IPS-20b (cell line): ENCODE results near the gene SCFD2.

ENCODE experiments used
- H3K27ac ChIP-seq: one replicate; pipeline ENCODE4 v1.5.1; 2013; ENCODE audit warnings: low read length
- H3K27me3 ChIP-seq: 2 replicates; pipeline ENCODE4 v1.6.1; 2013; ENCODE audit warnings: mild to moderate bottlenecking, low read length, inconsistent platforms; ENCODE audit not compliant: insufficient read depth
- H3K36me3 ChIP-seq: 2 replicates; pipeline ENCODE4 v1.6.1; 2013; ENCODE audit warnings: low read depth, mild to moderate bottlenecking, inconsistent platforms, low read length, moderate library complexity; ENCODE audit not compliant: insufficient read depth
- H3K4me1 ChIP-seq: 2 replicates; pipeline ENCODE4 v1.6.1; 2013; ENCODE audit warnings: mild to moderate bottlenecking, control low read depth, inconsistent platforms, low read length, moderate library complexity; ENCODE audit not compliant: insufficient read depth
- H3K4me3 ChIP-seq: 2 replicates; pipeline ENCODE4 v1.5.1; 2013; ENCODE audit warnings: mild to moderate bottlenecking, low read length, inconsistent platforms
- H3K9ac ChIP-seq: 2 replicates; pipeline ENCODE4 v1.6.1; 2013; ENCODE audit warnings: low read depth, mild to moderate bottlenecking, inconsistent platforms, low read length, moderate library complexity
- H3K9me3 ChIP-seq: 2 replicates; pipeline ENCODE4 v1.6.1; 2013; ENCODE audit warnings: mild to moderate bottlenecking, low read depth, low read length, inconsistent platforms; ENCODE audit not compliant: insufficient read depth

Gene SCFD2

DNA sequence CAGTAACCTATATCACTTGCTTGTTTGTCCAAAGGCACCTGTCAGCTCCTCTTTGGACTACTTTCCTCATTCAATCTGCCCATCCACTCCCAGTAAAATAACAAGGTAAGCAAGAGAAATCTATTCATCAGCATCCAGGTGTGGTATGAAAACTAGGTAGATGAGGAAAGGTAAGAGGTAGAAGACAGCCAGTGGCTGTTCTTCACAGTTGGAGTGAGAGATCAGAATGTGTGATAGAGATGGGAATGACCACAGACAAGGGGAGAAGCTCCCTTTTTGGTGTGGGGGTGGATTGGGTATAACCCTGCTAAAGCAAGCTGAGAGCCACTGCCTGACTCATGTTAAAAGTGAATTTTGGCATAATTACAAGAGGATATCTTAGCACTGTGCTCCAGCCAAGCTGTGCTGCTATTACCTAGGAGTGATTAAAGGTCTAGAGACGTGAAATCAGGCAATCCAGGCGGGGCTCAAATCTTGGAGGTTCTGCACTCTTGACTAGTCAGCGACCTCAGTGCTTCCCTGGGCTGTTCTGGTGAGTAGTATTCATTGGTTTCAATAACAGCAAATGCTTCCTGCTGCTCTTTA is 531.8 kb downstream of the SCFD2 start:
- peak overlapping the region; percentile 64; the same call in 1 of the 2 replicates for H3K9ac ChIP-seq
- H3K27ac ChIP-seq = peak overlapping the region; percentile 84
- peak overlapping the region; percentile 8; the same call in 1 of the 2 replicates for H3K4me3 ChIP-seq
- no peaks in the 10 kb centered on the region for H3K9me3 ChIP-seq
- no peaks in the 10 kb centered on the region for H3K36me3 ChIP-seq
- peaks cover 33% of the 10 kb centered on the region for H3K4me1 ChIP-seq
- no peaks in the 10 kb centered on the region for H3K27me3 ChIP-seq

DNA sequence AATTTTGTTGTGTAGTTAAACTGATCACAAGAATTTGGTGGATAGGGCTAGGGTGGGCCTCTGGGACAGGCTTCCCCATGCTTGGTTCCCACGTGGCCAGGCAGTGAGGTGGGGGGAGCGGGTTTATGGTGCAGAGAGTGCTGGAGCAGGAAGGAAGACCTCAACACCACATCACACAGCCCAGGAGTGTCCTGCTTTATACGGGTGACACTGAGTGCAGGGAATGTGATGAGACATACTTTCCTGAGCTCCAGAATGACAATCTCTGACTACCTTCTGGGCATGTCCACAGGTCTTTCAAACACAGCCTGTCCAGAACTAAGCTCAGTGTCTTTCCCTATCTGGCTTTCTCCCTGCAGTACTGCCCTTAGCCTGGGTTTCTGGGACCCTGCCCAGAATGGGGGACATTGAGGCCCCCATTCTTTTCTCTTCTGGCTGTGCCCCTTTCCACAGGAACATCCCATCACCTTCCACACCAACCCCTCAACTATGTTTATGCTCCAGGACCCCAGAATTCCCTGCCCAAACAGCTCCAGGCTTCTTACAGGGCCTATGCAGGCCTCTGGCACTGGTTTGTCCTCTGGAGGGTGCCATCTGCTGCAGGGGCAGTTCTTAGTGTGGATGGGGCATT is 540.3 kb downstream of the SCFD2 start:
- H3K27ac ChIP-seq = no peak overlapping the region

DNA sequence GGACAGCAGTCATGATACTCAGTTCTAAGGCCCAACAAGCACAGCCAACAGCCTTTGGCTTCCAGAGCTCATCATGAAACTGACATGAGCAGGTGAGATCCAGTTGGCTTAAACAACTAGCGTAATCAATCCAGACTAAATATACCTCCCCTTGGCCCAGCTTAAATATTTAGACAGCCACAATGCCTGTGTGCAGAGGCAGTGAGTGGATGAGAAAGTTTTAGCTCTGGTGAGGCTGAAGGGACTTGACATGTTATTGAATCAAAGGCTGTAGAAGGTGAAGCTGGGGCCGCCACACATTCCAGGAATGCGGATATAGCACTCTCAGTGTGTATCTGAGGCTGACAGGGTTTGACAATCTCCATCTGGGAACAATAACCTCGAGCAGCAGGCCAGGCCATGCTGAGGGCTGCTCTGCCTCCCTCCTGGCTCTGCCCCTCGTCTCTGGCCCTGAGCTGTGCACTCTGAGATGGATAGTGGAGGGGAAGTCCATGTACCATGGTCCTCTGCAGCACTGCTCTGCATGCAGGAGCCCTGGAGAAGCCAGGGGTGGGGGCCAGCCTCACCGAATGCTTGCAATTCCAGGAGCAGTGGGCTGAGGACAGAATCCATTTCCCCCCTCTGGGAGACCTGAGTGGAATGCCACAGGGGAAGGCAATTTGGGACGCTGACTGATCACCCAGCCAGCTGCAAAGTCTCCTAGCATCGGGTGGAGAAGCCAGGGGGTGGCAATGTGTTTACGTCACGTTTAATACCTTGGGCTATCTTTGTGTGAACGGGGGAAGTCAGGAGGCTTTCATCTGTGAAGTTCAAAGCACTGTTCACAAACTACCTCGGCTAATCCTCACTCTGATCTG is 541.0 kb downstream of the SCFD2 start:
- Histone ChIP-seq H3K4me1 (no peaks in the 10 kb centered on the region), H3K27ac (no peak overlapping the region), H3K27me3 (no peaks in the 10 kb centered on the region), H3K36me3 (no peaks in the 10 kb centered on the region), H3K4me3 (no peak overlapping the region), H3K9ac (no peak overlapping the region), H3K9me3 (no peaks in the 10 kb centered on the region)

More for the DNA sequence above, 540.3 kb downstream of the SCFD2 start:
- no peaks in the 10 kb centered on the region for H3K27me3 ChIP-seq
- H3K4me3 ChIP-seq = no peak overlapping the region
- H3K4me1 ChIP-seq = no peaks in the 10 kb centered on the region
- no peaks in the 10 kb centered on the region for H3K36me3 ChIP-seq
- no peak overlapping the region for H3K9ac ChIP-seq
- H3K9me3 ChIP-seq = no peaks in the 10 kb centered on the region

DNA sequence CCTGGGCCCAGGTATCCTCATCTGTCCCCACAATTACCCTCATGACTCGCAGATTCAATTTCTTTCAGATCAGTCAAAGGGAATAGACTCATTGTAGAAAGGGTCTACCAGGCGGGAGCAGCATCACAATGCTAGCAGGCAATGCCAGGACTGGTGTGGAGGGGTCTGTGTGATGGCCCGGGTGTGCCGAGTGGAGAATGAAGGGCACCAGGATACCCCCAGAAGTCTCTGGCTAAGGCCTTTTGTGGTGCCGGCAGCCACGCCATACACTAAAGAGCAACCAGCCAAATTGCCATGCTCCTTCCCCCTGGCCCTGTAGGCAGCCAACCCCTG is 541.6 kb downstream of the SCFD2 start:
- H3K36me3 ChIP-seq = no peaks in the 10 kb centered on the region
- H3K4me1 ChIP-seq = no peaks in the 10 kb centered on the region
- no peaks in the 10 kb centered on the region for H3K27me3 ChIP-seq
- H3K4me3 ChIP-seq = no peak overlapping the region
- H3K9ac ChIP-seq = no peak overlapping the region
- H3K9me3 ChIP-seq = no peaks in the 10 kb centered on the region
- no peak overlapping the region for H3K27ac ChIP-seq

DNA sequence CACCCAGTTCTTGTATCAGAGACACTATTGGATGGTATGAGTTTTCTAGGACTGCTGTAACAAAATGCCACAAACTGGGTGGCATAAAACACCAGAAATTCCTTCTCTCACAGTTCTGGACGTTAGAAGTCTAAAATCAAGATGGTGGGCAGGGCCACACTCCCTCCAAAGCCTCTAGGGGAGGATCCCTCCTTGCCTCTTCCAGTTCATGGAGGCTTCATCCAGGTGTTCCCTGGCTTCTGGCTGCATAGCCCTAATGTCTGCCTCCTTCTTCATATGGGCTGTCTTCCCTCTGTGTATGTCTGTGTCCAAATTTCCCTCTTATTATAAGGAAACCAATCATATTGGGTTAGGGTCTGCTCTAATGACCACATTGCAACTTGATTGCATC is 542.2 kb downstream of the SCFD2 start:
- no peaks in the 10 kb centered on the region for H3K36me3 ChIP-seq
- no peaks in the 10 kb centered on the region for H3K27me3 ChIP-seq
- H3K9ac ChIP-seq = no peak overlapping the region
- no peaks in the 10 kb centered on the region for H3K9me3 ChIP-seq
- no peak overlapping the region for H3K27ac ChIP-seq
- H3K4me3 ChIP-seq = no peak overlapping the region
- H3K4me1 ChIP-seq = no peaks in the 10 kb centered on the region
